Bronchial epithelial cell (primary cell): ENCODE results near the gene WFIKKN2. TPM values are rescaled to one million over a fixed set of nuclear protein-coding genes. Genes with fewer than 3 reads are reported as not detected.

Source experiments
- DNase-seq: peaks from one replicate; pipeline ENCODE4 v3.0.0-alpha.2; 2010; ENCODE audit warnings: low read depth
- FAIRE-seq: peaks from 2 replicates; lab custom pipeline; 2011; peaks lifted over from hg19 to GRCh38; lab: Jason Lieb, UNC
- H3K27me3 ChIP-seq: 2 replicates; pipeline ENCODE4 v1.5.1; 2011; ENCODE audit warnings: low read length; ENCODE audit not compliant: control insufficient read depth, insufficient read depth
- H3K36me3 ChIP-seq: 2 replicates; pipeline ENCODE4 v1.5.1; 2011; ENCODE audit warnings: low read length; ENCODE audit not compliant: control insufficient read depth, insufficient read depth
- H3K4me3 ChIP-seq: 2 replicates; pipeline ENCODE4 v1.5.1; 2011; ENCODE audit warnings: mild to moderate bottlenecking, low read depth, low read length, control low read depth
- total RNA-seq: library from RNA; depleted of rRNA; stranded (reverse); fragments of >200 nt; gene quantifications from 2 replicates; pipeline ENCODE4 v1.2.1, GENCODE V29; 2014
- TF ChIP-seq, protein P1 (sequence below): IDR thresholded peaks from 2 replicates; pipeline ENCODE4 v1.5.1; 2011; ENCODE audit warnings: mild to moderate bottlenecking, moderate library complexity, low read length, control low read depth, inconsistent platforms; ENCODE audit not compliant: insufficient read depth, severe bottlenecking

WFIKKN2 gene
- total RNA-seq, 1 donor from 2014 or later = not detected

DNA sequence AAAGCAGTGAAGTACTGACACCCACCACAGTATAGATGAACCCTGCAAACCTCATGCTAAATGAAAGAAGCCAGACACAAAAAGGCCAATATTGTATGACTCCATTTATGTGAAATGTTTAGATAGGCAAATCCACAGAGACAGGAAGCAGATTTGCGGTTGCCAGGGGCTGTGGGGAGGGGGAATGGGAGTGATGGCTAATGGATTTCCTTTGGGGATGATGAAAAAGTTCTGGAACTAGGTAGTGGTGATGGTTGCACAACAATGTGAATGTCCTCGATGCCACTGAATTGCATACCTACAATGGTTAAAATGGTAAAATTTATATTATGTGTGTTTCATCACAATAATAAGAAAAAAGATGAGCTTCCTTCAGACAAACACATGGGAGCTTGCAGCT, 28.4 kb upstream of the WFIKKN2 start:
- Histone ChIP-seq H3K4me3 (no peak overlapping the region), H3K27me3 (no peaks in the 10 kb centered on the region), H3K36me3 (no peaks in the 10 kb centered on the region)
- FAIRE-seq (no peak), DNase-seq (no peak)
- TF ChIP-seq, protein P1, sequence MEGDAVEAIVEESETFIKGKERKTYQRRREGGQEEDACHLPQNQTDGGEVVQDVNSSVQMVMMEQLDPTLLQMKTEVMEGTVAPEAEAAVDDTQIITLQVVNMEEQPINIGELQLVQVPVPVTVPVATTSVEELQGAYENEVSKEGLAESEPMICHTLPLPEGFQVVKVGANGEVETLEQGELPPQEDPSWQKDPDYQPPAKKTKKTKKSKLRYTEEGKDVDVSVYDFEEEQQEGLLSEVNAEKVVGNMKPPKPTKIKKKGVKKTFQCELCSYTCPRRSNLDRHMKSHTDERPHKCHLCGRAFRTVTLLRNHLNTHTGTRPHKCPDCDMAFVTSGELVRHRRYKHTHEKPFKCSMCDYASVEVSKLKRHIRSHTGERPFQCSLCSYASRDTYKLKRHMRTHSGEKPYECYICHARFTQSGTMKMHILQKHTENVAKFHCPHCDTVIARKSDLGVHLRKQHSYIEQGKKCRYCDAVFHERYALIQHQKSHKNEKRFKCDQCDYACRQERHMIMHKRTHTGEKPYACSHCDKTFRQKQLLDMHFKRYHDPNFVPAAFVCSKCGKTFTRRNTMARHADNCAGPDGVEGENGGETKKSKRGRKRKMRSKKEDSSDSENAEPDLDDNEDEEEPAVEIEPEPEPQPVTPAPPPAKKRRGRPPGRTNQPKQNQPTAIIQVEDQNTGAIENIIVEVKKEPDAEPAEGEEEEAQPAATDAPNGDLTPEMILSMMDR = no peak

DNA sequence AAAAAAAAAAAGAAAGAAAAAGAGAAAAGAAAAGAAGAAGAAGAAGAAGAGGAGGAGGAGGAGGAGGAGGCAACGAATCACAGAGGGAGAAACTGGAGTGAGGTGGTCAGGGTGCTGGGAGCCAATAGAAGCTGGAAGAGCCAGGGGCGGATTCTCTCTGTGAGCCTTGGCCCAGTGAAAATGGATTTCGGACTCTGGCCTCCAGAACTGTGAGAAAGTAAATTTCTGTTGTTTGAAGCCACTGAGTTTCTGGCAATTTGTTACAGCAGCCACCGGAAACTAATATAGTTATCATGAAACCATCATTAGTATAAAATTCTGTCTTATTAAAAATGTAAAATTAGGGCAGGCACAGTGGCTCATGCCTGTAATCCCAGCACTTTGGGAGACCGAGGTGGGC, 27.7 kb upstream of the WFIKKN2 start:
- no peaks in the 10 kb centered on the region for H3K27me3 ChIP-seq
- TF ChIP-seq, protein P1 = no peak
- H3K36me3 ChIP-seq = no peaks in the 10 kb centered on the region
- H3K4me3 ChIP-seq = no peak overlapping the region
- no peak for FAIRE-seq
- no peak for DNase-seq

DNA sequence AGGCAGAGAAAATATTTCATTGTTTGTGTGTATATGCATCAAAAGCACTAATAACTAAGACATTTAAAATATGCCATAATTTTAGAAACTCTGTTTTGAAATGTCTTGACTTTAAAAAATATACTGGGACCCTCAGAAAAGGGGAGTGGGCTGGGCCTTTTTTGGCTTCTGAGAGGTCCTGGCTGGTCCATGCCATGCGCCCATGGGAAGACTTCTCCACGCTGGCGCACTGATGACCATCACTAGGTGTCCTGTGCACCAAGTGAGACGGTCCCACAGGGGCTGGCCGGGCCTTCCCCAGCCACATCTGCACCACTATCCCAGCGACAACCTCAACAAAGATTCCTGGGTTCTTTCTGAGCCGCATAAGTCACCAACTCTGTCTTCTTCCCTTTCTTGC, 27.0 kb upstream of the WFIKKN2 start:
- Histone ChIP-seq H3K4me3 (no peak overlapping the region), H3K27me3 (no peaks in the 10 kb centered on the region), H3K36me3 (no peaks in the 10 kb centered on the region)
- FAIRE-seq = no peak
- no peak for DNase-seq
- TF ChIP-seq, protein P1 = no peak

DNA sequence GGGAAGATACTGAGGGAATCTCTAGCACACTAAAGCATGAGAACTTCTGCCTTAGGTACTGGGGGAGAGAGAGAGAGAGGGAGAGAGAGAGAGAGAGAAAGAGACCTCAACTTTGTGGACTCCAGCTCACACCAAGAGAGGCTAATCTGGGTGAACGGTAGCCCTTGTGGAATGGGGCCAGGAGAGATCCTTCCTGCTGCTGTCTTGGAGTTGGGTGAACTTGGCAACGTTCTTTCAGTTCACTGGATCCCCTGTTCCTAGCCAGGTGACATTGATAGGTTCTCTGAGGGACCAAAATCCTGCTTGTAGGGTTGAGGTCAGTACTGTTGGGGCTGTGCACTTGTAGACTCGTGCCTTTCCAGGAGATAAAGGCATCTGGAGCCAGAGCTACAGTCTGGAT, 26.5 kb upstream of the WFIKKN2 start:
- Histone ChIP-seq H3K36me3 (no peaks in the 10 kb centered on the region), H3K27me3 (no peaks in the 10 kb centered on the region), H3K4me3 (no peak overlapping the region)
- no peak for DNase-seq
- TF ChIP-seq, protein P1 = no peak
- no peak for FAIRE-seq

DNA sequence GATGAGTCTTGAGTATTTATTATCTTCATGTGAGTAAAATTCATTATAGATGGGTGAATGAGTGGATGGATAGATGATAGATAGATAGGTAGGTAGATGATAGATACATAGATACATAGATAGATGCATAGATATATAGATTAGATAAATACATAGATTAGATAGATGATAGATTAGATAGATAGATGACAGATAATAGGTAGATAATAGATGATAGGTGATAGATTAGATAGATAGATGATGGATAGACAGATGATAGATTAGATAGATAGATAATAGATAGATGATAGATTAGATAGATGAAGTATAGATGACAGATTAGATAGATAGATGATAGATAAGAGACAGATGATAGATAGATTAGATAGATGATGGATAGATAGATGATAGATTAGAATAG, 21.8 kb upstream of the WFIKKN2 start:
- no peak overlapping the region for H3K4me3 ChIP-seq
- TF ChIP-seq, protein P1 = no peak
- FAIRE-seq = no peak
- DNase-seq = no peak
- H3K36me3 ChIP-seq = no peaks in the 10 kb centered on the region
- H3K27me3 ChIP-seq = no peaks in the 10 kb centered on the region

DNA sequence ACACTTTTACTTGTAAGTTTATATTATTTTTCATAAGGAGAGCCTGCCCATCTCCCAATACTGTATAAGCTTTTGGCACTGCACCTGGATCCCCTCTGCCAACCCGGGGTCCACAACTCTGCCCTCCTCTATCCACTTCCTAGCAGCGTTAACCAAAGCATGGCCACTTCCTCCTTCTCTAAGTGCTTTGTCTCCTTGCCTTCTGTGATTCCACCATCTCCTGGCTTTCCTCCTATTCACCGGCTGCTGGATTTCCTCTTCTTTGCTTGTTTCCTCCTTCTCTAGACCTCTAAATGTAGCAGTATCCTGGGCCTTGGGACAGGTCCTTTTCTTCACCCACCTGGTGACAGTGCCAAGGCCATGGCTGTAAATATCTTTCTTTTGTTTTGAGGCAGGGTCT, 20.0 kb upstream of the WFIKKN2 start:
- DNase-seq (no peak), FAIRE-seq (no peak)
- no peaks in the 10 kb centered on the region for H3K36me3 ChIP-seq
- TF ChIP-seq, protein P1 = no peak
- no peak overlapping the region for H3K4me3 ChIP-seq
- H3K27me3 ChIP-seq = no peaks in the 10 kb centered on the region
